ENCODE data around the gene MMP15.

- TF ChIP-seq, protein P1, sequence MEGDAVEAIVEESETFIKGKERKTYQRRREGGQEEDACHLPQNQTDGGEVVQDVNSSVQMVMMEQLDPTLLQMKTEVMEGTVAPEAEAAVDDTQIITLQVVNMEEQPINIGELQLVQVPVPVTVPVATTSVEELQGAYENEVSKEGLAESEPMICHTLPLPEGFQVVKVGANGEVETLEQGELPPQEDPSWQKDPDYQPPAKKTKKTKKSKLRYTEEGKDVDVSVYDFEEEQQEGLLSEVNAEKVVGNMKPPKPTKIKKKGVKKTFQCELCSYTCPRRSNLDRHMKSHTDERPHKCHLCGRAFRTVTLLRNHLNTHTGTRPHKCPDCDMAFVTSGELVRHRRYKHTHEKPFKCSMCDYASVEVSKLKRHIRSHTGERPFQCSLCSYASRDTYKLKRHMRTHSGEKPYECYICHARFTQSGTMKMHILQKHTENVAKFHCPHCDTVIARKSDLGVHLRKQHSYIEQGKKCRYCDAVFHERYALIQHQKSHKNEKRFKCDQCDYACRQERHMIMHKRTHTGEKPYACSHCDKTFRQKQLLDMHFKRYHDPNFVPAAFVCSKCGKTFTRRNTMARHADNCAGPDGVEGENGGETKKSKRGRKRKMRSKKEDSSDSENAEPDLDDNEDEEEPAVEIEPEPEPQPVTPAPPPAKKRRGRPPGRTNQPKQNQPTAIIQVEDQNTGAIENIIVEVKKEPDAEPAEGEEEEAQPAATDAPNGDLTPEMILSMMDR (IDR thresholded peaks at IDR 0.05) = no peak
- TF ChIP-seq EZH2 (IDR thresholded peaks at IDR 0.05) (no peak), EZH2phosphoT487 (IDR thresholded peaks at IDR 0.05) (no peak)
Observed at GRCh38 chr16:58040496-58040846, 14.9 kb downstream of the MMP15 start.

Measured in neural progenitor cell (in vitro differentiated cells).